AG04449 (cell line): ENCODE measurements around the gene CYP39A1.

ENCODE experiments used
- CTCF ChIA-PET: fragments of 350-600 bp; formaldehyde crosslinking; extraction: SDS; loops from one replicate; lab custom pipeline; 2021; ENCODE audit warnings: antibody characterized with exemption; lab: Yijun Ruan, JAX
- POLR2A ChIA-PET: fragments of 400-600, 350-600 bp; formaldehyde crosslinking; extraction: SDS; loops from one replicate; lab custom pipeline; 2020; ENCODE audit warnings: antibody characterized with exemption, inconsistent platforms; lab: Yijun Ruan, JAX
- DNase-seq: peaks from one replicate; pipeline ENCODE4 v3.0.0-alpha.2; 2010; ENCODE audit warnings: low read depth, low spot score
- H3K4me3 ChIP-seq: 2 replicates; pipeline ENCODE4 v1.5.1; 2011; ENCODE audit warnings: low read depth, mild to moderate bottlenecking, control low read depth, low read length
- TF ChIP-seq, protein P1 (sequence below): IDR thresholded peaks from one replicate; pipeline ENCODE4 v1.5.1; 2011; ENCODE audit warnings: mild to moderate bottlenecking, moderate library complexity, low read length, control low read depth, inconsistent platforms; ENCODE audit not compliant: insufficient read depth; ENCODE audit errors: missing control alignments

CYP39A1 gene

GRCh38 chr6:46581459-46582177 lies 71.0 kb downstream of the CYP39A1 start:
- TF ChIP-seq, protein P1, sequence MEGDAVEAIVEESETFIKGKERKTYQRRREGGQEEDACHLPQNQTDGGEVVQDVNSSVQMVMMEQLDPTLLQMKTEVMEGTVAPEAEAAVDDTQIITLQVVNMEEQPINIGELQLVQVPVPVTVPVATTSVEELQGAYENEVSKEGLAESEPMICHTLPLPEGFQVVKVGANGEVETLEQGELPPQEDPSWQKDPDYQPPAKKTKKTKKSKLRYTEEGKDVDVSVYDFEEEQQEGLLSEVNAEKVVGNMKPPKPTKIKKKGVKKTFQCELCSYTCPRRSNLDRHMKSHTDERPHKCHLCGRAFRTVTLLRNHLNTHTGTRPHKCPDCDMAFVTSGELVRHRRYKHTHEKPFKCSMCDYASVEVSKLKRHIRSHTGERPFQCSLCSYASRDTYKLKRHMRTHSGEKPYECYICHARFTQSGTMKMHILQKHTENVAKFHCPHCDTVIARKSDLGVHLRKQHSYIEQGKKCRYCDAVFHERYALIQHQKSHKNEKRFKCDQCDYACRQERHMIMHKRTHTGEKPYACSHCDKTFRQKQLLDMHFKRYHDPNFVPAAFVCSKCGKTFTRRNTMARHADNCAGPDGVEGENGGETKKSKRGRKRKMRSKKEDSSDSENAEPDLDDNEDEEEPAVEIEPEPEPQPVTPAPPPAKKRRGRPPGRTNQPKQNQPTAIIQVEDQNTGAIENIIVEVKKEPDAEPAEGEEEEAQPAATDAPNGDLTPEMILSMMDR, result no peak
- POLR2A ChIA-PET, result no interaction called here
- CTCF ChIA-PET, result no interaction called here
- H3K4me3 ChIP-seq, result no peak overlapping the region
- DNase-seq, result no peak

- ChIA-PET POLR2A (no interaction called here), CTCF (no interaction called here)
- no peak for DNase-seq
- H3K4me3 ChIP-seq, result no peak overlapping the region
- TF ChIP-seq, protein P1, result no peak
Observed at GRCh38 chr6:46575530-46575929, 77.1 kb downstream of the CYP39A1 start.

- ChIA-PET POLR2A (no interaction called here), CTCF (no interaction called here)
- no peak for DNase-seq
- no peak overlapping the region for H3K4me3 ChIP-seq
- TF ChIP-seq, protein P1, result no peak
Observed at GRCh38 chr6:46573140-46573539, 79.5 kb downstream of the CYP39A1 start.

DNA sequence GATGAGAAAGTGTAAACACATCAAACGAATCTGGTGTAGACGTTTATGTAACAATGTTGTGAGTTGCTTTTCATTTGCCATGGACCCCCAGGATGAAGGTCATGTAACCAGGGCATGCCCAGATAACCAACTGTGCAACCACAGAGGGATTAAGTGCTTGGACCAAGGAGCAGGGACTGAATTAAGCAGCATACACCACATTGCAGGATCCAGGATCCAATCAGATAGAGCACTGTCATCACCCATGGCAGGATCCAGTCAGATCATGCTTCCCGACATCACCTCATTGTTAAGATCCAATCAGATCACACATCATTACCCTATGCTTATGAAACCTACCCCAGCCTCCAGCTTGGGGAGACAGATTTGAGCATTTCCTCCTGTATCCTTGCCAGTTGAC lies 87.1 kb downstream of the CYP39A1 start:
- H3K4me3 ChIP-seq, result no peak overlapping the region
- TF ChIP-seq, protein P1, result no peak
- DNase-seq, result no peak
- POLR2A ChIA-PET, result no interaction called here
- CTCF ChIA-PET, result no interaction called here

DNA sequence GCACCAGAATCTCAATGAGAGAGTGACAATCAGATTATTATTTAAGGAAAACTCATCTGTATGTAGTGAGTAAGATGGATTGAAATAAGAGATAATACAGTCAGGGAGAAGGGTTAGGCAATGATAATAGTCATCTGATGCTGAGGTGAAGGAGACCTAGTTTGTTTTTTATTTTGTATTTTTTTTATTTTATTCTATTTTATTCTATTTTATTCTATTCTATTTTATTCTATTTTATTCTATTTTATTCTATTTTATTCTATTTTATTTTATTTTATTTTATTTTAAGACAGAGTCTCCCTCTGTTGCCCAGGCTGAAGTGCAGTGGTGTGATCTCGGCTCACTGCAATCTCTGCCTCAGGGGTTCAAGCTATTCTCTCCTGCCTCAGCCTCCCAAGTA lies 88.7 kb downstream of the CYP39A1 start:
- H3K4me3 ChIP-seq, result no peak overlapping the region
- DNase-seq, result no peak
- POLR2A ChIA-PET, result no interaction called here
- TF ChIP-seq, protein P1, result no peak
- CTCF ChIA-PET, result no interaction called here

DNA sequence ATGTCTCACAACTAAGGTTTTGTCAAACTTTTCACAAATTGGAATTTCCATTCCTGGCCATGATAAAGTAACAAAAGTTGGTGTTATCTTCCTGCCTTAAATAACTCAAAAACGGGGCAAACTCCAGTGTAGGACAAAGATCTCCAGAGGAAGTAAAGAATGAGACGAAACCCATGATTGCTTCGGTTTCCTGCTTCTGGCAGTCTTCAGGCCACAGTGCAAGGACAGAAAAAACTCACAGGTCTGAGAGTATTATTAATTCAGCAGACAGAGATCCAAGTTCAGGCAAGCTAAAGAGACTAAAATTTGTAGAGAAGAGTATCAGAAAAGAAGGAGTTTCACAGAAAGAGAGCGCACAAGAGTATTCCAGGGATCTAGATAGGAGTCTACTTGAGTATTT lies 96.6 kb downstream of the CYP39A1 start:
- TF ChIP-seq, protein P1, result no peak
- CTCF ChIA-PET, result no interaction called here
- no peak overlapping the region for H3K4me3 ChIP-seq
- POLR2A ChIA-PET, result no interaction called here
- no peak for DNase-seq
